Mesothelial cell of epicardium (in vitro differentiated cells): Measurements from ENCODE around the gene PATJ. TPM values are rescaled to one million over a fixed set of nuclear protein-coding genes. Genes with fewer than 3 reads are reported as not detected.

Source experiments
- DNase-seq, 2 experiments: peaks; one replicate each; pipeline ENCODE4 v3.0.0; 2021; ENCODE audit warnings: low spot score in 2 of 2; ENCODE audit not compliant: unreplicated experiment in 2 of 2
- H3K27ac Mint-ChIP-seq: 2 replicates; pipeline ENCODE4 v1.8.0; 2021; ENCODE audit warnings: mixed read lengths
- H3K27me3 Mint-ChIP-seq: 2 replicates; pipeline ENCODE4 v1.8.0; 2021; ENCODE audit warnings: low read depth, mixed read lengths
- H3K36me3 Mint-ChIP-seq: 2 replicates; pipeline ENCODE4 v1.8.0; 2021; ENCODE audit warnings: mixed read lengths
- H3K4me1 Mint-ChIP-seq: 2 replicates; pipeline ENCODE4 v1.8.0; 2021; ENCODE audit warnings: mixed read lengths
- H3K4me3 Mint-ChIP-seq: 2 replicates; pipeline ENCODE4 v1.8.0; 2021; ENCODE audit warnings: mild to moderate bottlenecking, moderate library complexity, mixed read lengths
- H3K9me3 Mint-ChIP-seq: 2 replicates; pipeline ENCODE4 v1.8.0; 2021; ENCODE audit warnings: mixed read lengths
- total RNA-seq: library from RNA; stranded (reverse); gene quantifications from 3 replicates; pipeline ENCODE4 v1.2.1, GENCODE V29; 2021
- TF ChIP-seq, protein P1 (sequence below): fragments of 200-600 bp; sonication (generic); IDR thresholded peaks from one replicate; pipeline ENCODE4 v1.5.0; 2021; ENCODE audit warnings: antibody characterized with exemption; ENCODE audit not compliant: unreplicated experiment

Gene PATJ
- total RNA-seq, 1 donor from 2014 or later, result 129 TPM

DNA sequence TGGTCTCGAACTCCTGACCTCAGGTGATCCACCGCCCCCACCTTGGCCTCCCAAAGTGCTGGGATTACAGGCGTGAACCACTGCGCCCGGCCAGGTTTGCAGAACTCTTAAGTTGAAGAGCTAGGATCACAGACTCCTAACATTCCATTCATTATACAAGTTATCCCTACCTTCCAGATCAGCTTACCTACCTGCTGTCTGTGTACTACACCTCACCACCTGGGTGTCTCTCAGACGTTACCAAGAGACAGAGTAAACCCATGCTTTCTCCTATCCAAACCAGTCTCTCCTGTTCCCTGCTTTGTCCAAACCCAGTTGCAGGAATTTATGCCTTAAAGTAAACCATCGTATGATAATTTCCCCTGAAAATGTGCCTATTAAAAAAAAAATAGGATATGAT is 329.4 kb downstream of the PATJ start:
- H3K4me3 Mint-ChIP-seq, result no peak overlapping the region

DNA sequence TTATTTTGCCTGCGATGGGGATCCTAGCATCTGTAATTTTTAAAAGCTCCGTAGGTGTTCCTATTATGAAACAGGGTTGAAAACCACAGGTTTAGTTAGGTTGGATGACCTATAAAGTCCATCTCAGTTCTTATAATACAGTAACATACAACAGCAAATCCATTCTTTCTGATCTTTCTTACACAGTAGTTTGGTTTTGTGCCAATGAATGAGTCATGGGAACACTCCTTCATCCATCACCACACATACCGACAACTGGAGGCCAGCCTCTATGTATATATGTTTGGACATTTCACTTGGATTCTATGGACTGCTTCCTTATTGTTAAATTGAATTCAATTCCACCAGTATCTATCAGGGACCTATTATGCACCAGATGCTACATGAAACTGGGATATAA is 334.0 kb downstream of the PATJ start:
- H3K36me3 Mint-ChIP-seq, result peaks cover 6% of the 10 kb centered on the region
- no peaks in the 10 kb centered on the region for H3K27me3 Mint-ChIP-seq
- H3K4me3 Mint-ChIP-seq, result no peak overlapping the region
- no peaks in the 10 kb centered on the region for H3K9me3 Mint-ChIP-seq
- TF ChIP-seq, protein P1, sequence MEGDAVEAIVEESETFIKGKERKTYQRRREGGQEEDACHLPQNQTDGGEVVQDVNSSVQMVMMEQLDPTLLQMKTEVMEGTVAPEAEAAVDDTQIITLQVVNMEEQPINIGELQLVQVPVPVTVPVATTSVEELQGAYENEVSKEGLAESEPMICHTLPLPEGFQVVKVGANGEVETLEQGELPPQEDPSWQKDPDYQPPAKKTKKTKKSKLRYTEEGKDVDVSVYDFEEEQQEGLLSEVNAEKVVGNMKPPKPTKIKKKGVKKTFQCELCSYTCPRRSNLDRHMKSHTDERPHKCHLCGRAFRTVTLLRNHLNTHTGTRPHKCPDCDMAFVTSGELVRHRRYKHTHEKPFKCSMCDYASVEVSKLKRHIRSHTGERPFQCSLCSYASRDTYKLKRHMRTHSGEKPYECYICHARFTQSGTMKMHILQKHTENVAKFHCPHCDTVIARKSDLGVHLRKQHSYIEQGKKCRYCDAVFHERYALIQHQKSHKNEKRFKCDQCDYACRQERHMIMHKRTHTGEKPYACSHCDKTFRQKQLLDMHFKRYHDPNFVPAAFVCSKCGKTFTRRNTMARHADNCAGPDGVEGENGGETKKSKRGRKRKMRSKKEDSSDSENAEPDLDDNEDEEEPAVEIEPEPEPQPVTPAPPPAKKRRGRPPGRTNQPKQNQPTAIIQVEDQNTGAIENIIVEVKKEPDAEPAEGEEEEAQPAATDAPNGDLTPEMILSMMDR, result no peak
- no peak overlapping the region for H3K27ac Mint-ChIP-seq
- DNase-seq, result no peak
- peaks cover 17% of the 10 kb centered on the region for H3K4me1 Mint-ChIP-seq

More for the DNA sequence above, 329.4 kb downstream of the PATJ start:
- peaks cover 1% of the 10 kb centered on the region for H3K9me3 Mint-ChIP-seq
- DNase-seq, result no peak
- TF ChIP-seq, protein P1, result no peak
- H3K27ac Mint-ChIP-seq, result no peak overlapping the region
- peaks cover 11% of the 10 kb centered on the region for H3K36me3 Mint-ChIP-seq
- peaks cover 3% of the 10 kb centered on the region for H3K4me1 Mint-ChIP-seq
- H3K27me3 Mint-ChIP-seq, result no peaks in the 10 kb centered on the region

- DNase-seq, result no peak
- Mint-ChIP-seq H3K9me3 (no peaks in the 10 kb centered on the region), H3K4me3 (no peak overlapping the region), H3K27me3 (no peaks in the 10 kb centered on the region), H3K36me3 (peaks cover 6% of the 10 kb centered on the region), H3K27ac (no peak overlapping the region), H3K4me1 (peaks cover 17% of the 10 kb centered on the region)
- TF ChIP-seq, protein P1, result no peak
These were observed 335.5 kb downstream of the PATJ start for GRCh38 chr1:62077821-62078220.

DNA sequence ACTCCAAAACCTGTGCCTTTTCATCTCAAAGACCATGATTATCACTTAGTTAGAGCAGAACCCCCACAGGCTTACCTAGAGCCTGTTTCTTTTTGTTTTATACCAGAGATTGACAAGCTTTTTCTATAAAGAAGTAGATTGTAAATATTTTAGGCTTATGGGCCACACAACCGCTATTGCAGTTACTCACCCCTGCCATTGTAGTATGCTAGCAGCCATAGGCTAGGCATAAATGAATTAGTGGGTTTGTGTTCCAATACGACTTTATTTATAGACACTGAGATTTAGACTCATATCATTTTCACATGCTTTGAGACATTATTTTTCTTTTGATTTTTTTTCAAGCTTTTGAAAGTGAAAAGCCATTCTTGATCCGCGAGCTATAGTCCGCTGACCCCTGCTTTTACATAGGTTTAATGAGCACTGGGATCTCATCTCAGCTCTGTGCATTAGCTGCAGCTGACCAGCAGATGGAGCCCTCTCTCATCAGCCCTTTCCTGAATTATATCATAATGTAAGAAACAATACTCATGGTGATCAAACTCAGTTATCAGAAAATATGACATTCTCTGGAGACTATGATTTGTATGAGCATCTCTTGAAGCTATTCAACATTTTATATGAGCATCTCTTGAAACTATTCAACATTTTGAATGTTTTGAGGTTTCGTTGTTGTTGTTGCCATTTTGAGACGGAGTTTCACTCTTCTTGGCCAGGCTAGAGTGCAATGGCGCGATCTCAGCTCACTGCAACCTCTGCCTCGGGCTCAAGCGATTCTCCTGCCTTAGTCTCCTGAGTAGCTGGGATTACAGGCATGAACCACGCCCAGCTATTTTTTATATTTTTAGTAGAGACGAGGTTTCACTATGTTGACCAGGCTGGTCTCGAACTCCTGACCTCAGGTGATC is 340.4 kb downstream of the PATJ start:
- no peaks in the 10 kb centered on the region for H3K9me3 Mint-ChIP-seq
- DNase-seq, result peak in 1 of 2 experiments; percentile 42
- peaks cover 22% of the 10 kb centered on the region for H3K36me3 Mint-ChIP-seq
- no peaks in the 10 kb centered on the region for H3K27me3 Mint-ChIP-seq
- no peak overlapping the region for H3K4me3 Mint-ChIP-seq
- peak overlapping the region; percentile 57 for H3K27ac Mint-ChIP-seq
- H3K4me1 Mint-ChIP-seq, result peaks cover 27% of the 10 kb centered on the region
- TF ChIP-seq, protein P1, result peak; percentile 73

DNA sequence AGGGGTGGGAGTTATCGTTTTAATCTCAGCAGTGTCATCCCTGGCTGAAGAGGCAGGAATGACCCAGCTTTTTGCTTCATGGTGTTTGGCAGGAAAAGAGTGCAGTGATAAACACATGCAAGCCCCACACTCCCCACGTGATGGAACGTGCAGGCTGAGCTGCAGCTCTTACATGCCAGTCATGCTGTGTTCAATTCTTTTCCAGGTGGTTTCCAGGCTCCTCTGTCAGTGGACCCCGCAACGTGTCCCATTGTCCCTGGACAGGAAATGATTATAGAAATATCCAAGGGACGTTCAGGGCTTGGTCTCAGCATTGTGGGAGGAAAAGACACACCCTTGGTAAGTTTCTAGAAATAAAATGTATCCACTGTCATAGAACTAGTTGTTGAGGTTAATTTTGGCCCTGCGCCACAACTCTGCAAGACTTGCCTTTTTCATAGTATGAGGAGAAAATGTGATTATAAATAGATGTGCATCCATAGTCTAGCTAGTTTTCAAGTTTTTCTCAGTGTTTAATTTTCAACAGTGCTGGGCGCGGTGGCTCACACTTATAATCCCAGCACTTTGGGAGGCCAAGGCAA is 342.1 kb downstream of the PATJ start:
- TF ChIP-seq, protein P1, result no peak
- Mint-ChIP-seq H3K4me3 (no peak overlapping the region), H3K4me1 (peaks cover 19% of the 10 kb centered on the region), H3K36me3 (peaks cover 22% of the 10 kb centered on the region), H3K27ac (peak overlapping the region; percentile 12), H3K9me3 (no peaks in the 10 kb centered on the region), H3K27me3 (no peaks in the 10 kb centered on the region)
- no peak for DNase-seq
